Activated CD8-positive, alpha-beta memory T cell treated with anti-CD3 and anti-CD28 coated beads, Interleukin-2, amount 50 U/mL, for 48 hours (primary cell): ENCODE results near the gene BCAN.

Source experiments
- DNase-seq: peaks from one replicate; pipeline ENCODE4 v3.0.0-alpha.2; 2020

The BCAN gene

DNA sequence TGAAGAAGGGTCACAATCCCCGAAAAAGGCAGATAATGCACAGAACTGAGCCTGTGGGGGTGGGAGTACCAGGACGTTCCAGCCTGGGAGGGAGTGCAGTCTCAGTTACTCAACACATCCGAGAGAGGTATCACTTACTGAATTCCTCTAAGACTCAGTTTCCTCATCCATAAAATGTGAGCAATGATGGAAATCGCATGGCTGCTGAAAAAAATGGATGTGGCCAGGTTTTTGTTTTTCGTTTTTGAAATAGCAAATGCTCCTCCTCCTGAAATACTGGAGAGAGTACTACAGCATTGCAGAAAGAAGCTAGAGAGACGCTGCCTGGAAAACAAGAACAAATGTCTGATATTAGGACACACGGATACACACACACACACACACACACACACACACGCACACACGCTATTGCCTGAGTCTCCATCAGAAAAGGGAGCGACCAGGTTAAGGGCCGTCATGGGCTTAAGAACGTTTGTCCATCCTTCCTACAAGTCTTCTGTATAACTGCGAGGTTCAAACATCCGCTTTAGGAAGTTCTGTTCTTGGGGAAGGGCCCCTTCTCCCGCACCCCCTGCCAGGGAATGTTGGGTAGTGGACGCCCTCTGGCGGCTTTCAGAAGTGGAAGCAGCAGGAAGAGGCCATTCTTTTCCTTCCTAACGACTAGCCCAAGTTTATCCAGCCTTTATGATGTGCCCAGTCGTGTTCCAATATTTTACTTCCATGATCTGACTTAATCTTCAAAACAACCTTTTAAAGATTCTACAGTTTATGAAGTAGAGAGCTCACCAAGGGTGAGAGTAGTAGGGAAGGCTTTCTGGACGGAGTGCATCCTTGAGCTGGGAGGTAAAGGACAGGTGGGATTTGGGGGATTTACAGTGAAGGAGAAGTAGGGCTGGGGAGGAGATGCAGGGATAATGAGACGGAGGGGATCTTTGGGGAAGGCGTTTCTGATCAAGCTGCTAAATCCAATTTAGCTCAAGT, 36.0 kb downstream of the BCAN start:
- no peak for DNase-seq

DNA sequence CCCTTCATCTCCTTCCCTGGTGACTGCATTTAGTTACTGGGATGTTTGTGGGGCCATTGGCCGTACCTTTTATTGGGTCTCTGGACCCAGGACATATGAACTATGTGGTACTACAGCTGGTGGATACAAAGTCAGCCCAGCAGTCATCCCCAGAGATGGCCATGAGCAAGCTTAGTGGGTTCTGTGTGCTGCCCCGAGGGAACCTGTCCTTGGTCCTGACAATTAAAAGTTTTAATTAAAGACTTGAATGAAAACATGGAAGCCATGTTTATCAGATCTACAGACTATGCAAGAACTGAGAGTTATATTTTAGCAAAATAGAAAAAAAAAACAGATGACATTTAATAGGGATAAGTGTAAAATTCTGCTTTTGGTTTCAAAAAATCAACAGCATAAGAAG, 38.1 kb downstream of the BCAN start:
- no peak for DNase-seq

DNA sequence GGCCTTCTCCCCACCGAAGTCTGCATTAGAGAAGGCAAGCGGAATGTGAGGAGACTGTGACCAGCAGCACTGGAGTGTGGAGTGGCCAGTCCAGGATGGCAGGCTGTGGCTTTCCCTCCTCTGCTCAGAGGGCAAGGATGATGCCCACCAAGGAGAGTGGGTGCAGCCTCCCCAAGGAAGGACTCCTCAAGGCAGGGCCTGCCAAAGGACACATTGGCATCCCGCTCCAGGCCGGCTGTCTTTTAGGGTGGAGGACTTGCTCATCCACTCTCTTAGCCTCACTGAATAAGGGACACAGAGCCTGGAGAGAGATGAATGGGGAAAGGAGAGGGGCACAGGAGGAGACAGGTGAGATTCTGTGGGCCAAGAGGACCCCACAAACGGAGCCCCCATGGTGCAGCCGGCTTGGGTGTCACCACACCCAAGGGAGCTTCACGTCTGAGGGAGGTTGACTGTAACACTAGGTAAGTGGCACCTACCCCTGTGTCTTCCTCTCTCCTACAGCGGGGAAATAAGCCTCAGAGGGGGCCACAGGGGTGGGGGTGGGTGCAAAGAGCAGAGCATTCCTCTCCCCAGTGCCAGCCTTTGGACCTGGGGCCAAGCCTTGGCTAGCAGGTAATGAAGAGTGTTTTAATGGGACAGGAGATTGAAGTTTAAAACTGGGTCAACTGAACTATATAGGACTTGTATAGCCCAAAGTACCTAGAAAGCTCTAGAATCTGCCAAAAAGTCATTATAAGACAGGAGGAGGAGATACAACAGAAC, 39.5 kb downstream of the BCAN start:
- no peak for DNase-seq

DNA sequence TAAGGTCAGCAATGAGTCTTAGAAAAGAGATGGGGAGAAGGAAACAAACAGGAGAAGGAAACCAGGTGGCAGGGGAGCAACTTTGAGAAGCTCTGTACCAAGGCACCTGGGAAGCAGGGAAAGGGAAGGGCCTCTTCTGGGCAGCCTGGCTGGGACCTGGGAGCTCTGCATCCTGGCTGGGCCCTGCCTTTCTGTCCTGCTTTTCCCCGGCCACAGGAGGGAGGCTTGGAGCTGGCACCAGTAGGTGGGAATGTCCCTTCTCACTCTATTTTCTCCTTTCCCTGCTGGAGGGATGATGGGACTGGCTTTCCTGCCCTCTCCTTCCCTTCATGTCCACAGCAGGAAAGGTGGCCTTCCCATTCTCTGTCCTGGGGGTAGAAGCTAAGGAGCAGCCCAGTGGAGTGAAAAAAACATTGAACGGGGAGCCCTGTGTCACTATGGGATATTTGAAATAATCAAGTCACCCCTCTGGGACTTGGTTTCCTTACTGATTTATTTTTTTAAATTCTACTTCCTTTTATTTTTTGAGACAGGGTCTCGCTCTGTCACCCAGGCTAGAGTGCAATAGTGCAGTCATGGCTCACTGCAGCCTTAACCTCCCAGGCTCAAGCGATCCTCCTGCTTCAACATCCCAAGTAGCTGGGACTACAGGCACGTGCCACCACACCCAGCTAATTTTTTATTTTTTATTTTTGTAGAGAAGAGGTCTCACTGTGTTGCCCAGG, 40.4 kb downstream of the BCAN start:
- DNase-seq, result no peak

DNA sequence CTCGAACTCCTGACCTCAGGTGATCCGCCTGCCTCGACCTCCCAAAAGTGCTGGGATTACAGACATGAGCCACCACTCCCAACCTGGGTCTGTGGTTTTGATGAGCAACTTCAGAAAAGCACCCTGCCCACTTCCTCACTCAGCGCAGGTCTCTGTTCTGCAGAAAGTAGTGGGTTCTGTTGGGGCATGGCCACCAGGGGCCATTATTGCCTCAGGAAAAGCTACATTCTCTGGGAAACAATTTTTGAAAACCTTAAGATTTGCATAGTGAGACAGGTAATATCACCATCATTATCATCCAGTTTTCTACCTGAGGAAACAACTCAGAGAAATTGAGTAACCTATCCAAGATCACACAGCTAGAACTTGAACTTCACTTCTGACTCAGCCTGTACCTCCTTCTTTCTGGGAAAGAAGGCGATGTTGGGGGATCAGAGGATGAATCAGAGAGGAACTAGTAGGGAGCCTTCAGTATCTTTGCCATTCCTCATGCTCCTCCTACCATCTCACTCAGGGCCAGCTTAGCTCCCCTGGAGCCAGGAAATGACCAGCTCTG, 42.4 kb downstream of the BCAN start:
- DNase-seq, result no peak

DNA sequence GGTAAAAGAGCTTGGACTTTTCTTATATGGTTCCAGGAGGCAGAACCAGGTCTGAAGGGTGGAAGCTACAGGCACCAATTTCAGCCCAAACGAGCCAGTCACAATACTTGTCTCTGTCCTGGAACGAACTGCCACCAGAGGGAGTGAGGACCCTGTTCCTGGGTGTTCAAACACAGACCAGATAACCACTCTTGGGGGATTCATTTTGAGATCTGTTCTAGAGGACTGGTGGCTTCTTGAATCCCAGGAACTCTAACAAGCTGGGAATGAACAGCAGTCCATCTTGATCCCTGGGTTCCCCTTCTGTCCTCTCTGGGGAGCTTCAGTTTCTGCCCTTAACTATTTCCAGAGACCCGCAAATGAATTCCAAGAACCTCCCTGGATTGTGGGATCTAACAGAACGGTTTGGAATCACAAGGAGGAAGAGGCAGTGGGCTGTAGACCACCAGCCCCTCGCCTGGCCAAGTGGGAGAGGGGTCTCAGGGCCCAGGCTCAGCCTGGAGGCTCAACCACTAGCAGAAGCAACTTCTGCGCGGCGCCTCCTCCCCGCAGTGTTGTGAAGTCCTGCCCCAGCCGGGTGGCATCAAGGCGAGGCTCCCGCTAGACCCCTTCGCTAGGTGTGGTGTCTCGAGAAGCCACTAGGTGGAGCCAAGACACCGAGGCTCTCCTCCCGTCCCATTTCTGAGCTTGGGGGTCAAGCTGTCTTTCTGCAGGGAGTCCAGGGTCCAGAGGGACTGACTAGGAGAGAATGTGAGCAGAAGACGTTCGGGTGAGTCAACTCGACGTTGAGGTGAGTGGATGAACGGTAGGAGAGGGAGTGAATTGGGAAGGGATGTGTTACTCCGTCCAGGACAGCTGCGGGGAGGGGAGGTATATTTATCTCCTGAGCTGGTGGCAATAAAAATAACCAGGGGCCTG, 47.4 kb downstream of the BCAN start:
- DNase-seq, result peak; percentile 86

DNA sequence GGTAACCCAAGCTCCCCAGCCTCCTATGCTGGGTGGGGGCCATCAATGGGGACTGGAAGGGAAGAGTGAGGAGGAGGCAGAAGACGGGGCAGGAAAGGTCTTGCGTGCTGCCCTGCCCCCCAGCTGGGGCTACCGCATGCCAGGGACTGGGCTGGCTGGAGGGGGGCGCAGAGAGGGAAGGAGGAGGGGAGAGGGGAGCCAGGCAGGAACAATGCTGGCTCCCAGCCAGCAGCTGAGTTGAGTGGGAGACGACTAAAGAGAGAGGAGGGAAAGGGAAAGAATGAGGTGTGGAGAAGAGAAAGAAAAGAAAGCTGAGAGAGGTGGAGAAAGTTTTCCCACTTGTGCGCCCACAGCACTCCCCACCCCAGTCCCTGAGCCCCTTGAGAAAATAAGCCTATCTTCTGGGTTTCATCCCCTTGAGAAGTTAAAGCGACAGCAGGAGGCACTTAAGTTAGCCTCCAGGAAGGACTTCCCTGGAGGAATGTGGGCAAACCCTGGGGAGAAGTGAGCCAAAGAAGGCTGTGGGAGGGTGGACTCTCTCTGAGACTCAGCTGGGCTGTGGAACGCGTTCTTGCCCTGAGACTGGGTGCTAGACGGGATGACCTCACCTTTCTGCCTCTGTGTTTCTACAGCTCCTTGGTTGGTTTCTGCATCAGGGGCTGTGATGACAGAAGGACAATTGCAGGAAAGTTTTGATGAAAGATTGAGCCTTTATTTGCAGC, 48.2 kb downstream of the BCAN start:
- no peak for DNase-seq

DNA sequence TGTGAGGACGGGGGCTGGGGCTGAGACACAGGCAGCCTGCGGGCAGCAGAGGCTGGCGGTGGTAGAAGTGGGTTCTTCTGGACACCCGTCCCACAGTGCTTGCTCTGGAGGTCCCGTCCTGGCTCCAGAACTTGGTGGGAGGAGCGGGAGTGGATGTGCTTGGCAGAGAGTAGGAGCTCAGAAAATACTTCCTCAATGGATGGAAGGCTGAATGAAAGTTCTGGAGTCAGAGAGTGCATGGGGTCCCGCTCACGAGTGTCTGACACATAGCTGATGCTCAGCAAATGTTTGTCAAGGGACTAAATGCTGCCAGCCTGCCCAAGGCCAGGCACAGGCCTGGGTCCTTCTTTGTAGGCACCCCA, 48.7 kb downstream of the BCAN start:
- no peak for DNase-seq

DNA sequence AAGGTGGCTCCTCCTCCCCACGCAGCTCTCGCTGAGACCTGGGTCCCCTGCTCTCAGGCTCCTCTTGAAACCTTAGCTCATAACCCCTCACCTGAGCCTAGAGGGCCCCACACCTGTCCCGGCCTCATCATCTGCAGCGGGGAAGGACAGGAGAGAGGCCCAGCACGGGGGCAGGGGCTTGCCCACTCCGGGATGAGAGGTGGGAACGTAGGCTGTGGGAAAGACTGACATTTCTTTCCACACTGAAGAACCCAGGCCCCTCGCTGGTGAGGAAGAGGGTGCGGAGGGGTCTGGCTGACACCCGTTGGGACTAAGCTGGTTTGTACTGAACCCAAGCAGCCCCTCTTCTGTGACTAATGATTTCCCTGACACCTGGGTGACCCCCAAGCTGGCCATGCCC, 49.3 kb downstream of the BCAN start:
- DNase-seq, result no peak

DNA sequence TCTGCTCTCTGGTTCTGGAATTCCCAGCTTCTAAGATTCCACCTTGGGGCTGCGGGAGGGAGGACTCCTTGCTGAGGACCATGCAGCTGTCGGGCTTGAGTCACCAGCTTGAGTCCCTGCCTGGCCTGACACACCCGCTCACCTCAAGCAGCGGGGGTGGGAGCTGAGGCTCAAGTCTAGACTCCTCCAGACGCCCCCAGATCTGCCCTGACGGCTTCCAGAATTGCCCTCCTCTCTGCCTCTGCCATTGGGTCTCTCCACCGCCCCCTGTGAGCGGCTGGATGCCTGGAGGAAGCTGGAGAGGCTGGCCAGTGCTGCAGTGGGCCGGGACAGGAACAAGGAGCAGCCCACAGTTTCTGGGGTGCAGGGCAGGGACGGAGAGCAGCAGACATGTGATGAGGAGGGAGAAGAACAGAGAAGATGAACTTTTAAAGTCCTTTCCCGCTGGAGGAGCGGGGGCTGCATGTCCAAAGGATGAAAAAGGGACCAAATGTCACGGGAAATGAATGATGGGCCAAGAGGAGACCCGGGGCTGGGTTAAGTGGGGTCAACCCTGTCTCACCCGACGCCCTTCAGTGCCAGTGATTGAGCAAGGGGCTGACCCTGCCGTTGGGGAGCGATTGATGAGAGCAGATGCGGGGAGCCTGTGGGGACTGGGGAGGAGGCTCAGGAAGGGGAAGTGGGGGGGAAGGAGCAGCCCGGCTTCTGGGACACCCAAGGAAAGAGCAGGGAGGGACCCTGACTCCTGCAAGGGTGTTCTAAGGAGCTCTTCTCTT, 49.9 kb downstream of the BCAN start:
- no peak for DNase-seq

DNA sequence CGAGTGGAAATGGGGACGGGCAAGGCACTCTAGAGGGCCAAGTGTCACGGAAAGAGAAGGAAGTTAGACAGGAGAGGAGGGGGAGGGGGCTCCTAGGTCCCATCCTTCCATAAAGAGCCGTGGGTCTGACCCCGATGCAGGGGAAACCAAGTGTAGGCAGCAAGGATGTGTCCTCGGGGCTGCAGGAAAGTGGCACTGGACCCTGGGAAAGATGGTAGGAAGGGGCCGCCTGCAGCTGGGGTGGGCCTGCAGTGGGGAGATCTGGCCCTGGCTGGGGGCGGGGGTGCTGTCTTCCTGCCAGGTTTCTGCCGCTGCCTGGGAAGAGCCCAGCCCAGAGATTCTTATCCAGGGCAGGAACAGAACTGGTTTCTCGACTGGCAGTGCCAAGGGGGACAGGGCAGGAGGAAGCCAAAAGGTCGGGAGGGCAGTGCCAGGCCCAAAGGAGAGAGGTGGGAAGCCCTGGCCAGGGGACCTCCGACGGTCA, 50.6 kb downstream of the BCAN start:
- DNase-seq, result no peak

DNA sequence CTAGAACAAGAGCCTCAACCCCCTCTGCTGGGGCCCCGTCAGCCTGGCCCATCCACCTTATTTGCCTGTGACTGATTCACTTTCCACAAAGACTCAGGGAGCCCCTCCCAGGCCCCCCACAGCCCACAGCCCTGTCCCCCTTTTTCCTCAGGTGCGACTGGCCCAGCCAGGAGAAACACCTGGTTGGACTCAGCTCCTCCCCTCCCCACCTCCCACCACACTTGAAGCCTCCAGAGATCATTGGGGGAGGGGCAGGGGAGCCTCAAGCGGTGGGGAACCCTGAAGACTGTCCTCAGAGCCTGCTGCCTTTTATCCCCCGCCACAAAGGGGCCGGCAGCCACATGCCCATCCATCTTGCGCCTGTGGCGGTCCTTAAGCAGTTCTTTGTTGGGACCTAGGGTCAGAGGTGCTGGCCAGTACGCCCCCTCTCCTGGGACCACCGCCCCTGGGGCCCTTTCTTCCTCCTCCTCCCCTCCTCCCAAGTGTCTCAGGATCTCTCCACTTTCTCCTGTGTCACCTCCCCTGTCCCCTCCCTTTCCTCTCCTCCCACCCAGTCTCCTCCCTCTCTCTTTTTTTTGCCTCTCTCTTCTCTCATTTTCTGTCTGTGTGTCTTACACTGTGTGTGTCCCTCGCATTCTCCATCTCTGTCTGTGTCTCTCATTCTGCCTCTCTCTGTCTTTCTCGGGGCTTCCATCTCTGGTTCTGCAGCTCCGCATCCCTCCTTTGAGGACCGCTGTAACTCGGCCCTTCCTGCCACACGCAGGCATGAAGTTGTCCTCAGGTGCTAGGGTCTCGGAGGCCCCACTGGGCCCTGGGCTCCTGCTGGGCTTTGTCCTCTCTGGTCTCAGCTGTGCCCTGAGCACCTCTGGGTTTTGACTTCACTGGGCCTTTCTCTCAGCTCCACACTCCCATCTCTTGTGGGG, 51.3 kb downstream of the BCAN start:
- DNase-seq, result no peak

DNA sequence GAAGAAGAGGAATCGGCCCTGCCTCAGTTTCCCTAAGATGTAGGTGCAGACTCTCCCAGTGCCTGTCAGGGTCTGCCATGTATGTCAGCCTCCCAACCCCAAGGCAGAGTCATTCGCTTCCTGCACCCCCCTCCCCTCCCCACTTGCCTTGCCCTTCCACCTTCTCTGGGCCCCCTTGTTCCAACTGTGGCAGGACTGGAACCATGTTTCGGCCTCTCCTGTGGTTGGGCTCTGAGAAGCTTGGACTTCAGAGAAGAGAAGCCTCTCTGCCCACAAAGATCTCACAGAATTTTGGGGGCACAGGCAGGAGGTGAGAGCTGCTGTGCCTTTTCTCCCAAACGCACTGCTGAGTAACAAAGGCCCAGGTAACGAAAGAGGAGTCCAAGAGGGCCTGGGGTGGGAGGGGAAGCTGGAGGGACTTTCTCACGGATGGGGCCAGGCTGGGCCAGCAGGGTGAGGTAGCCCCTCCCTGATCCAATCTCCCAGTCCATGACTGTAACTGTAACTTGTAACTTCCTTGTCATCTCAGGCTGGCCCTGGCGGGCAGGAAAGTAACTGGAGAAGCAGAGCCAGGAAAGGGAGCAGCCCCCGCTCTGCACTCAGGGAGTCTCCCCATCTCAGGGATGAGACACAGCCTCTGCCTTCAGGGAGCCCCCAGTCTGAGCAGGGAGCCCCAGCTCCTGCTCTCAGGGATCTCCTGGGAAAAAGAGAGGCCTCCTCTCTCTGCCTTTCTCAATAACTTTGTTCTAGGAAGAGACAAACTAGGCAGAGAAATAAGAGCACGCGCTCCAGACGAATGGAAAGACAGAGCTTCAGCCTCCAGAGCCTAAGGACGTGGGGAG, 52.2 kb downstream of the BCAN start:
- no peak for DNase-seq

DNA sequence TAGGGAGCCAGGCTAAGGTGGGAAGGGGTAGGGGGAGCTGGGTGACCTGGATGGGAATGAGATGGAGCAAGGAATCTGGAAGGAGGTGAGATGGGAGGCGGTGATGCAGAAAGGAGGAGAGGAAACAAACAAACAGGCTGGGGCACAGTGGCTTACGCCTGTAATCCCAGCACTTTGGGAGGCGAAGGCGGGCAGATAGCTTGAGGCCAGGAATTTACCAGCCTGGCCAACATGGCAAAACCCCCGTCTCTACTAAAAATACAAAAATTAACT, 52.7 kb downstream of the BCAN start:
- DNase-seq, result no peak

DNA sequence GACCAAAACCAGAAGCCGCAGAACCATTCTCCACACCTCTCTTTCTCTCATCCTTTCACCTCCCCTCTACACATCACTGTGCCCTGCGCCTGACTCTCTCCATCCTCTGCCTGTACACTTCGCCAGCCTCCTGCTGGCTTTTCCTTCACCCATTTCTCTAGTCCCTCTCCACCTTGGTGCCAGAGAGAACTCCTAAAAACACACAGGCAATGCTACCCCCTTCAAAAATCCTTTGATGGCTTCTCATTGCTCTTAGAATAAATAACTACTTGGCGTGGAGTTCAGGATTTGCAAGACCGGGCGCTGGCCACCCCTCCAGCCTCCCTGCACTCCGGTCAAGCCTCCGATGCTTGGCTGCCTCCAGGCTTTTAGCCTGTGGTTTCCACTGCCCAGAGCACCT, 54.8 kb downstream of the BCAN start:
- no peak for DNase-seq

DNA sequence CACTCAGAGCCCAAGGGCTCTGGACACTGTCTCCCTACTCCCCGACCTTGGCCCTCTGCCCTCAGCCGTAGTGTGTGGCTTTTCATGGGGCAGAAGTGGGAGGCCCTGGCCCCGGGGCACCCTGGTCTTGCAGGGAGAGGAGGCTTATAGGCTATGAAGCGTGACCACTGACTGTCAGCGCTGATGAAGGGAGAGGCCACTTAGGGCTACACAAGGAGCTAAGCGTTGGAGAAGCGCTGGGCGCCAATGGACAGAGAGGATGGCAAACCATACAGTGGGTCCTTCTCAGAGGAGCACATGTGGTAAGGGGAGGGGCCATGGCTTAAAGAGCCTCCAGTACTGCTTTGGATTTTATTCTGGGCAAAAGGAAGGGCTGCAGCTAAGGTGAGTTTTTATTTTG, 55.6 kb downstream of the BCAN start:
- DNase-seq, result no peak

DNA sequence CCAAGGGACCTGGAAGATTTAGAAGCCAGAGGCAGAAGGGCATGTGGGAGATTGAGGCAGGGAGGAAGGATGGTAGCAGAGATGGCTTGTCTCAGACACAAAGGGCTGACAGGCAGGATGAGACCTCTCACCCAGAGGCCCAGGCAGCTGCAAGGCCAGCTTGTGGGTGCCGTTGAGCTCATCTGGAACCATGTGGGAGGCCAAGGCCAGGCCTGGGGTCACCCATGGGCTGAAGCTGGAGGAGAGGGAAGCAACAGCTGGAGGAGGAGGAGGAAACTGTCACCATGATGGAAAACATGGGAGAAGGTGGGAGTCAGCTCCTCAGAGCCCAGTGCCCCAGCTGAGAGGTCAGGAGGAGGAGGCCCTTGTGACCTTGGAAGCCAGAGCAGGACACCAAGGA, 57.1 kb downstream of the BCAN start:
- DNase-seq, result no peak

DNA sequence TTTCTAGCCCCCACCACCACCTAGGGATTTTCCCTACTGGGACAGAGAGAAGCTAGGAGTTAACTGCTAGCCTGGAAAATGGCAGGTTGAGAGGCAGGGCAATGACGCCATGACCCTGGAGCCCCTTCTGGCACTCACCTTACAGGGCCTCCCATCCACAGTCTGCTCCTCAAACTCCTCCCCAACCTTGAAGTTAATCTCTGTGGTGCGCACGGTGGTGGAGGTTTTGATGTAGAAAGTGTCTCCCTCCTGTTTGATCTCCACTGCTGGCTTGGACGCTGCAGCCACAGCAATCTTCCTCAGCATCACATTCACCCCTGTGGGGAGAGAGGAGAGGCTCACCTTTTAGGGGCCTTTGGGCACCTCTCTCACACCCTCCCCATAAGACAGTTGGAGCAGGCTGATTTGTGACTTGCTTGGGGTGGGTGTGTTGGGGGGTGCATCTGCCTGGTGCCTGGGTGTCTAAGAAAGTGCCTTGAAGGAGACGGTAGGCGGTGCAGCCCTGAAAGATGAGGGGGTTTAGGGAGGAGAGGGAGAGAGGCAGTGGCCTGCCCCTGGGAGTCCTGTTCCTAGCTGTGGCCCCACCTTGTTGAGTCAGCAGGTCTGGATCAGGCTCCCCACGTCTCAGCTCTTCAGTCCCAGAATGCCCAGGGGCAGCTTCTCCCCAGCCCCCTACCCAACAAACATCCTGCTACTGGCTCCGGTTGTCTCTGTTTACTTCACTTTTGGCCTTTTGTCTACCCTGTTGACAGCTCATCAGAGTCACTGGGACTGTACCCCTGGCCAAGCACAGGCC, 59.0 kb downstream of the BCAN start:
- DNase-seq, result no peak
